Kidney (tissue), 14 donors: ENCODE measurements around the gene HK1. TPM values are rescaled to one million over a fixed set of nuclear protein-coding genes. Genes with fewer than 3 reads are reported as not detected.

Source experiments
- DNase-seq, 5 donors: peaks; one replicate each; pipeline ENCODE4 v3.0.0-alpha.2; 2013 to 2020
- FAIRE-seq: peaks from 2 replicates; lab custom pipeline; 2012; peaks lifted over from hg19 to GRCh38; lab: Jason Lieb, UNC
- H3K27ac ChIP-seq, 2 donors: one replicate each; pipeline ENCODE4 v1.7.0; 2013; ENCODE audit warnings: low read depth in 2 of 2, low read length in 2 of 2, inconsistent platforms in 1 of 2
- H3K27me3 ChIP-seq: one replicate; pipeline ENCODE4 v1.7.1; 2013; ENCODE audit warnings: low read length, inconsistent platforms; ENCODE audit not compliant: control insufficient read depth, insufficient read depth
- H3K36me3 ChIP-seq, 3 donors: one replicate each; pipeline versions ENCODE4 v1.7.0 to v1.7.1; 2013; ENCODE audit warnings: low read length in 3 of 3, control low read depth in 1 of 3, inconsistent platforms in 1 of 3; ENCODE audit not compliant: insufficient read depth in 3 of 3, control insufficient read depth in 2 of 3
- H3K4me1 ChIP-seq, 3 donors: one replicate each; pipeline versions ENCODE4 v1.7.0 to v1.7.1; 2013; ENCODE audit warnings: low read length in 3 of 3, inconsistent platforms in 1 of 3, low read depth in 1 of 3; ENCODE audit not compliant: control insufficient read depth in 2 of 3, insufficient read depth in 2 of 3
- H3K4me3 ChIP-seq, 3 donors: one replicate each; pipeline versions ENCODE4 v1.7.0 to v1.8.1; 2013; ENCODE audit warnings: low read length in 3 of 3, control low read depth in 1 of 3, inconsistent platforms in 1 of 3
- H3K9ac ChIP-seq, 3 donors: one replicate each; pipeline versions ENCODE4 v1.7.0 to v1.7.1; 2013; ENCODE audit warnings: low read length in 3 of 3, control low read depth in 1 of 3, inconsistent platforms in 1 of 3
- H3K9me3 ChIP-seq, 3 donors: one replicate each; pipeline versions ENCODE4 v1.7.0 to v1.7.1; 2013; ENCODE audit warnings: low read length in 3 of 3, control low read depth in 1 of 3, inconsistent platforms in 1 of 3; ENCODE audit not compliant: control insufficient read depth in 2 of 3, insufficient read depth in 1 of 3
- CTCF ChIP-seq: IDR thresholded peaks from 3 replicates; pipeline ENCODE4 v1.5.1; 2012; ENCODE audit warnings: mild to moderate bottlenecking, moderate library complexity, borderline replicate concordance; ENCODE audit not compliant: insufficient read depth; ENCODE audit errors: extremely low read depth
- intact Hi-C: fragments of 100-400 bp; cut with DNase I; formaldehyde crosslinking; loops from one replicate; pipeline ENCODE4 v1.11.1; 2022
- polyA plus RNA-seq: library from polyadenylated mRNA; stranded (reverse); fragments of 350-450 nt; fragmentation: Illumina TruSeq; extraction: RNeasy Lipid Tissue Mini Kit (QIAGEN cat#74804); gene quantifications from one replicate; pipeline ENCODE4 v1.2.3, GENCODE V29; 2014; ENCODE audit warnings: low read depth, low replicate concordance; ENCODE audit not compliant: insufficient read depth
- total RNA-seq: library from RNA; stranded (reverse); fragmentation: NEBNext Ultra II Directional; extraction: Animal tissue kit (Norgen Biotek cat#: 25700); gene quantifications from one replicate; pipeline ENCODE4 v1.2.1, GENCODE V29; 2021
- donor health status: control.
- donor health status: control.
- donor health status: control.
- donor health status: control.
- donor health status: control.
- donor health status: DM: yes; HTN: yes; CAD: no.
- donor health status: Normal renal cell carcinoma (clear cell type).

The HK1 gene
- total and polyA plus RNA-seq, 2 donors from 2014 or later, result 35.9 to 84.9 TPM

- FAIRE-seq (no peak), DNase-seq (no peak)
- Histone ChIP-seq H3K27me3 (no peaks in the 10 kb centered on the region), H3K27ac (no peak overlapping the region), H3K9me3 (no peaks in the 10 kb centered on the region), H3K4me1 (no peaks in the 10 kb centered on the region), H3K36me3 (peaks cover 0 to 23% (median 21%) of the 10 kb centered on the region in 3 donors), H3K4me3 (no peak overlapping the region), H3K9ac (no peak overlapping the region)
- no peak for TF ChIP-seq CTCF
- intact Hi-C loops, result no loop called here
Observed at GRCh38 chr10:69385454-69386350, 107.4 kb downstream of the HK1 start.

- intact Hi-C loops, result no loop called here
- DNase-seq (no peak), FAIRE-seq (no peak)
- H3K27me3 ChIP-seq, result no peaks in the 10 kb centered on the region
- no peak for TF ChIP-seq CTCF
- no peak overlapping the region for H3K4me3 ChIP-seq
- H3K27ac ChIP-seq, result no peak overlapping the region
- H3K9me3 ChIP-seq, result no peaks in the 10 kb centered on the region
- H3K36me3 ChIP-seq, result peaks cover 0 to 21% (median 20%) of the 10 kb centered on the region in 3 donors
- H3K4me1 ChIP-seq, result no peaks in the 10 kb centered on the region
- H3K9ac ChIP-seq, result no peak overlapping the region
Observed at GRCh38 chr10:69387500-69387899, 109.2 kb downstream of the HK1 start.

- DNase-seq, result no peak
- Histone ChIP-seq H3K9me3 (no peaks in the 10 kb centered on the region), H3K27me3 (no peaks in the 10 kb centered on the region), H3K36me3 (peaks cover 0 to 16% (median 15%) of the 10 kb centered on the region in 3 donors), H3K4me3 (no peak overlapping the region), H3K9ac (no peak overlapping the region), H3K4me1 (no peaks in the 10 kb centered on the region), H3K27ac (no peak overlapping the region)
- intact Hi-C loops, result no loop called here
- no peak for FAIRE-seq
- TF ChIP-seq CTCF, result no peak
Observed at GRCh38 chr10:69388488-69388887, 110.2 kb downstream of the HK1 start.
